ENCODE measurements around the gene PRDM10. TPM values are rescaled to one million over a fixed set of nuclear protein-coding genes. Genes with fewer than 3 reads are reported as not detected.

The PRDM10 gene
- total and polyA plus RNA-seq, 12 donors: 0.75 to 5.4 (median 3.5) TPM

DNA sequence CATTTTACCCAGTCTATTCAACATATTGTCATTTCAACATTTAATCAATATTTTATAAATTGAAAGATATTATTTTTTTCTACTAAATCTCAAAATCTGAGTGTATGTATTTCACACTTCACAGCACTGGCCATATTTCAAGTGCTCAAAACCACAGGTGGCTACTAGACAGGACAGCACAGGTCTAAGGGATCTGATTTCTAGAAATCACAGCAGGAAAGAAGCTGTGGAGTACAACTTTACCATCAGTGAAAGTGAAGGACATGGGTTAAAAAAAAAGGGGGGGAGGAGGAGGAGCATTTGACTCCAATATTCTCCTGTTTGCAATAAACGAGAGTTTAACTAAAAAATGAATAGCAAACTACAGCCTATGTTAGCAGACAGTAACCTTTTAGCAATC lies 4.5 kb downstream of the PRDM10 start:
- 45 to 48% methylated on average over 1 of the region's 1 CpG for WGBS, 2 donors
- Histone ChIP-seq H3K27me3 (no peaks in the 10 kb centered on the region), H3K9me3 (no peaks in the 10 kb centered on the region), H3K4me1 (peaks cover 3 to 37% (median 29%) of the 10 kb centered on the region in 9 donors), H3K27ac (no peak overlapping the region), H3K4me3 (no peak overlapping the region), H3K36me3 (no peaks in the 10 kb centered on the region)
- no peak for DNase-seq
- intact Hi-C loops (cut with DNase I): loop anchor here in 3 of 10 donors (5.0 to 10.0 kb wide), 2 partner anchors 129 to 137 kb away; no protein-coding TSS in a partner anchor
- TF ChIP-seq, protein P1, sequence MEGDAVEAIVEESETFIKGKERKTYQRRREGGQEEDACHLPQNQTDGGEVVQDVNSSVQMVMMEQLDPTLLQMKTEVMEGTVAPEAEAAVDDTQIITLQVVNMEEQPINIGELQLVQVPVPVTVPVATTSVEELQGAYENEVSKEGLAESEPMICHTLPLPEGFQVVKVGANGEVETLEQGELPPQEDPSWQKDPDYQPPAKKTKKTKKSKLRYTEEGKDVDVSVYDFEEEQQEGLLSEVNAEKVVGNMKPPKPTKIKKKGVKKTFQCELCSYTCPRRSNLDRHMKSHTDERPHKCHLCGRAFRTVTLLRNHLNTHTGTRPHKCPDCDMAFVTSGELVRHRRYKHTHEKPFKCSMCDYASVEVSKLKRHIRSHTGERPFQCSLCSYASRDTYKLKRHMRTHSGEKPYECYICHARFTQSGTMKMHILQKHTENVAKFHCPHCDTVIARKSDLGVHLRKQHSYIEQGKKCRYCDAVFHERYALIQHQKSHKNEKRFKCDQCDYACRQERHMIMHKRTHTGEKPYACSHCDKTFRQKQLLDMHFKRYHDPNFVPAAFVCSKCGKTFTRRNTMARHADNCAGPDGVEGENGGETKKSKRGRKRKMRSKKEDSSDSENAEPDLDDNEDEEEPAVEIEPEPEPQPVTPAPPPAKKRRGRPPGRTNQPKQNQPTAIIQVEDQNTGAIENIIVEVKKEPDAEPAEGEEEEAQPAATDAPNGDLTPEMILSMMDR (IDR thresholded peaks at IDR 0.05): no peak
- no peak for ATAC-seq

DNA sequence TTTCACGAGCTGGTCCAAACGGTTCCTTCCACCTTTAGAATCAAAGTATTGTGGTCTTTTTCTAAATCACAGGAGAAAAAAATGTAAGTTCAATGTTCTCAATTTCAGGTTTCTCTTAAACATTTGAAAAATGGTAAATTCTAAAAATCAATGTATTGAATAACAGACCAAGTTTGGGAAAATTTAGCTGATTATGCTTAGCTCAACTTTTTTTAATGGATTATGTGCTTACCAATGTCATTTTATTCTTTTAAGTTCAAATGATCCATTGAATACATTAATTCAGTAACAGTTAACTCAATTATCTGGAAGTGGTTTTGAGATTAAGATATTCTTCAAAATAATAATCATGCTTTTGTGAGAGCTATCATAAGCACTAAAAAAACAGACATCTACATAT lies 5.1 kb downstream of the PRDM10 start:
- Histone ChIP-seq H3K27me3 (no peaks in the 10 kb centered on the region), H3K4me3 (no peak overlapping the region), H3K9me3 (no peaks in the 10 kb centered on the region), H3K27ac (no peak overlapping the region), H3K36me3 (no peaks in the 10 kb centered on the region), H3K4me1 (peaks cover 3 to 41% (median 32%) of the 10 kb centered on the region in 9 donors)
- DNase-seq (no peak), ATAC-seq (no peak)
- TF ChIP-seq, protein P1 (IDR thresholded peaks at IDR 0.05): no peak
- intact Hi-C loops (cut with DNase I): loop anchor here in 3 of 10 donors (5.0 to 10.0 kb wide), 2 partner anchors 130 to 137 kb away; no protein-coding TSS in a partner anchor
- 91% methylated on average over 2 of the region's 2 CpGs for WGBS, 2 donors

DNA sequence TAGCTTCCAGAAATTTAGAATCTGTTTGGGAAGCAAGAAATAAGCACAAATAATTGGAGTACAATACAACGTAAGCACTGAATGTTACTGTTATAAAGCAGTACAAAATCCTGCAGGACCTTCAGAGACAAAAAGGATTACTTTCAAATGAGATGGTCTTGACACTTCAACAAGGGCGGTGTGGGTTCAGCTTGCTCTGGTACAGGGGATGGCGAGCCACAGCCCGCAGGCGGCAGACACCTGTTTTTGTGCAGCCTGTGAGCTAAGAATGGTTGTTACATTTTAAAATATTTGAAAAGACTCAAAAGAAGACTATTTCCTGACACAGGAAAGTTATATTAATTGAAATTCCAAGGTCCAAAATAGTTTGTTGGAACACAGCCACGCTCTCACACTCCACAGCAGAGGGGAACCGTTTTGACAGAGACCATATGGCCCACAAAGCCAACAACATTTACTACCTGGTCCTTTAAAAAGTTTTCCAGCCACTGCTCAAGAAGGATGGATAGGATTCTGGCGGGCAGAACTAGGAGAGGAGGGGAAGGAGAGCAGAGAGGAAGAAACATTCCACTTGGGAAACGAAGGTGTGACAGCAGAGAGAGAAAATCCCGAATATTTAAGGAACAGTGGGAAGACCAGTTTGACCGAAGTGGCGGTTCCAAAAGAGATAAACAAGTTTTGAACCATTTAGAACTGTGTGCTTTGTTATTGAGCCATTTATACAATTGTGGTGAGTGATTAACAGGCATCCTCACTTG lies 6.3 kb downstream of the PRDM10 start:
- intact Hi-C loops (cut with DNase I): loop anchor here in 3 of 10 donors (5.0 to 10.0 kb wide), 2 partner anchors 131 to 139 kb away; no protein-coding TSS in a partner anchor
- DNase-seq: peak in 1 of 2 donors; percentile 16
- H3K9me3 ChIP-seq: no peaks in the 10 kb centered on the region
- no peaks in the 10 kb centered on the region for H3K27me3 ChIP-seq
- ATAC-seq: peak in 2 of 8 donors; percentile 52 to 56
- H3K27ac ChIP-seq: peak overlapping the region in 2 of 10 donors; percentile 33 to 37
- 26 to 27% methylated on average over 12 of the region's 12 CpGs for WGBS, 2 donors
- H3K36me3 ChIP-seq: no peaks in the 10 kb centered on the region
- H3K4me1 ChIP-seq: peaks cover 3 to 43% (median 37%) of the 10 kb centered on the region in 9 donors
- TF ChIP-seq, protein P1 (IDR thresholded peaks at IDR 0.05): no peak
- no peak overlapping the region for H3K4me3 ChIP-seq

DNA sequence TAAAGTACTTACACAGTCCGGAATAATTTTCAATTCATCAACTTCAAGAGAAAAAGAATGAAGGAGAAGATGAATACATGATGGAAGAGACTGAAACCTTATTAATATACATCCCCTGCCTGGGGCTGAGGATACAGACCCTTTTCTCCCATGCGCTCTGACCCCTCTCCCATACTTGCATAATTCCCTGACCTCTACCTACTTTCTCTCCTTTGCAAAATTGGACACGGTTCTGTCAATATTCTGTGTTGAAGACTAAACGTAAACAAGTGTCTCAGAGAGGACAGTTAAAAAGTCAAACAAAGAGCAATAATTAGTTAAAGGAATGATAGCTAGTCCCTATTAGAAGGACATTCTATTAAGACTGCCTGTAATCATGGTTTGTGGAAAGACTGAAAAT lies 7.5 kb downstream of the PRDM10 start:
- intact Hi-C loops (cut with DNase I): loop anchor here in 3 of 10 donors (5.0 to 10.0 kb wide), 2 partner anchors 132 to 140 kb away; no protein-coding TSS in a partner anchor
- ATAC-seq (no peak), DNase-seq (no peak)
- H3K27me3 ChIP-seq: no peaks in the 10 kb centered on the region
- no peaks in the 10 kb centered on the region for H3K9me3 ChIP-seq
- H3K36me3 ChIP-seq: no peaks in the 10 kb centered on the region
- H3K27ac ChIP-seq: no peak overlapping the region
- TF ChIP-seq, protein P1 (IDR thresholded peaks at IDR 0.05): no peak
- H3K4me1 ChIP-seq: peaks cover 3 to 32% (median 26%) of the 10 kb centered on the region in 9 donors
- 96% methylated on average over 4 of the region's 4 CpGs for WGBS, 2 donors
- H3K4me3 ChIP-seq: no peak overlapping the region

Data from heart right ventricle (tissue), 16 donors.